GM19043 (cell line): Measurements from ENCODE around the gene CHKB.

Source experiments
- ATAC-seq: cut with Tn5 transposase; IDR thresholded peaks from one replicate; pipeline ENCODE4 v1.9.1; 2021; ENCODE audit warnings: low read depth; ENCODE audit not compliant: unreplicated experiment

The CHKB gene

DNA sequence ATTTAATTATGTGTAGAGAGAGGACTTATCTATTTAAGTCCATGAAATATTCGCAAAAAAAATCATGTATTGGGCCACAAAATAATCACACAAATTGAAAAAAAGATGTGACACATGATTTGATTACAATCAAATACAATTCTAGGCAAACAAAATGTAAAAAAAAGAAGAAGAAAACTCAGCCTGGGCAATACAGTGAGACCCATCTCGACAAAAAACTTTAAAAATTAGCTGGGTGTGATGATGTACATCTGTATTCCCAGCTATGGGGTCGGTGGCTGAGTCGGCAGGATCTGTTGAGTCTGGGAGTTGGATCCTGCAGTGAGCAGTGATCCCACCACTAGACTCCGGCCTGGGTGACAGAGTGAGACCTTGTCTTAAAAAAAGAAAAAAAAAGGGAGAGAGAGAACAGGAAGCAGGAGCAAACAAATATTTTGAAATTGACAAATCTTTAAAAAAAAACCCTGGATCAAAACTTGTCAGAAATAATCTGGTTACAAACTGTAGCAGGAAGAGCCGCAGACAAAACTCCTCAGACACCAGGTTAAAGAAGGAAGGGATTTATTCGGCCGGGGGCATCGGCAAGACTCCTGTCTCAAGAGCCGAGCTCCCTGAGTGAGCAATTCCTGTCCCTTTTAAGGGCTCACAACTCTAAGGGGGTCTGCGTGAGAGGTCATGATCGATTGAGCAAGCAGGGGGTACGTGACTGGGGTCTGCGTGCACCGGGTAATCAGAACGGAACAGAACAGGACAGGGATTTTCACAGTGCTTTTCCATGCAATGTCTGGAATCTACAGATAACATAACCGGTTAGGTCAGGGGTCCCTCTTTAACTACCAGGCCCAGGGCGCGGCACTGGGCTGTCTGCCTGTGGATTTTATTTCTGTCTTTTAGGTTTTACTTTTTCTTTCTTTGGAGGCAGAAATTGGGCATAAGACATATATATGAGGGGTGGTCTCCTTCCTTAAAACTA lies 49.5 kb downstream of the CHKB start:
- no peak for ATAC-seq

- no peak for ATAC-seq
Measured at GRCh38 chr22:50531962-50532674, 50.5 kb downstream of the CHKB start.

- no peak for ATAC-seq
Measured at GRCh38 chr22:50531546-50531961, 51.1 kb downstream of the CHKB start.

DNA sequence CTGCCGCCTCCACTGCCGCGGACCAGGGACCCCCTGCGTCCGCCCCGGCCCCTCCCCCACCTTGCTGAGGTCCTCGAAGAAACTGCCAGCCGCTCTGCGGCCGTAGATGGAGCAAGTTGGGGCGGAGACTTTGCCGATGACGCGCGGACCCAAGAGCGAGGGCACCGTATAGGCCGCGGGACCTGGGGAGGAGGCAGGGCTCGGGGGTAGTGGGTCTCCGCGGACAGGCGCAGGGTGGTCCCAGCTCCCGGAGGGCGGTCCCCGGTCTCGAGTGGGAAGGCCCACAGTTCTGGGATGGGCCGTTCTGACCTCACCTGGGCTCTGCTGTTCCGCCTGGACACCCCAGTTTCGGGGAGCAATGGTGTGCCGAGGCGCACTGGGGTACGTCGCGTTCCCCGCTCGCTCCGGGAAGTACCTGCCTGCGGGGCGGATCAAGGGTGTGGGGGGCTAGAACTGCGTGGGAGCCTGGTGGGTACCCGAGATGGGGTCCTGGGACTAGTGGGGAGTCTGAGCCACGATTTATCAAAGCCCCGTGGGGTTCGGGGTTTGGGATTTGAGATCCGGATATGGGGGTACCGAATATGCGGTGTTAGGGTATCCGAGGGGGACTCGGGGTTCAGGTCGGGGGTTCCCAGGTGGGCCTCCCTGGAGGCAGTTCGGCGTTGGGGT lies 51.6 kb downstream of the CHKB start:
- no peak for ATAC-seq

DNA sequence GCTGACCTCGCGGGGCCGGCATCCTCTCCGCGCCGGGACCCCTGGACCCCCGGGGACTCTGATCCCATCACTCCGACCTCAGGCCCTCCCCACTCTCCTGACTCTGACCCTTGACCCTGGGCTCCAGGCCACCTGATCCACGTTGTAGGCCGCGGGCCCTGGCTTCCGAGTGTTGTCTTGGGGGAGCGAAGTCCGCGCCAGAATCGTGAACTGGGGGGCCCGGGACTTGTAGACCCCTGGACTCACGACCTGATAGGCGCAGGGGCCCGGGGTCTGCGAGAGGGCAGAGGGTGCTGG lies 52.1 kb downstream of the CHKB start:
- no peak for ATAC-seq

DNA sequence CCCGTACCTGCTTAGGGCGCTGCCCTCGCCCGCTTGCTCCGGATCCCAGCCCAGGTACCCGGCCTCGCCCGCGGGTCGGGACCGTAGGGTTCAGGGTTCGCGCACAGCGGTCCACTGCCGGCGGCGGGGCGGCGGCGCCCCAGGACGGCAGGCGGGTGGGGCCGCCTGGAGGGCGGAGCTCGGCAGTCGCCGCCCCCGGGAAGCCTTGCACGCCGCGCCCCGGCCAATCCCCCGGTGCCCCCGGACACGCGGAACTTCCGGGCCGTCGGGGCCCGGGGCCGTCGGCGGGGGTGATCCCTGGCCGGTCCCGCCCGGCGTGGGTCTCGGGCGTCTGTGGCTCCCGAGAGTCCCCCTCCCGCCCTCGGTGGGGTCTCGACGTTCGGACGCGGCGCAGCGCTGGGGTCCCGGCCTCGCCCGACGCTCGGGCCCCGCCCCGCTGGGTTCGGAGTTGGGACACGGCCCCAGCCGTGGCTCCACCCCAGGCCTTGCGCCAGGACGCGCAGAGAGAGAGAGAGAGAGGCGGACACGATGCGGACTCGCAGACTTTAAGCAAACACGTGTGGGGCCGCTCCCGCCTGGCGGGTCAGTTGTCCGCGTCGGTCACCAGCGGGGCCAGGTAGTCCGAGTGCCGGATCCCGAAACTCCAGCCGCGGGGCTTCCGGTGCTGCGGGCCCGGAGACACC lies 52.6 kb downstream of the CHKB start, which contains the start of gene TYMP:
TSS of gene TYMP (minus strand) at position 116 of the 683 bp plus-strand sequence. CDS start 303 bp downstream, outside the sequence.
- no peak for ATAC-seq

GRCh38 chr22:50529416-50529896 lies 53.2 kb downstream of the CHKB start:
- no peak for ATAC-seq
